GM12875 (cell line): ENCODE results near the gene DDX25.

ENCODE experiments used
- H3K4me3 ChIP-seq: one replicate; pipeline ENCODE4 v1.5.1; 2011; ENCODE audit warnings: low read depth, low read length, control low read depth
- TF ChIP-seq, protein P1 (sequence below): IDR thresholded peaks from 2 replicates; pipeline ENCODE4 v1.5.1; 2011; ENCODE audit warnings: low read depth, mild to moderate bottlenecking, control low read depth, inconsistent platforms, low read length, moderate library complexity, borderline replicate concordance; ENCODE audit not compliant: insufficient read depth

DDX25 gene

DNA sequence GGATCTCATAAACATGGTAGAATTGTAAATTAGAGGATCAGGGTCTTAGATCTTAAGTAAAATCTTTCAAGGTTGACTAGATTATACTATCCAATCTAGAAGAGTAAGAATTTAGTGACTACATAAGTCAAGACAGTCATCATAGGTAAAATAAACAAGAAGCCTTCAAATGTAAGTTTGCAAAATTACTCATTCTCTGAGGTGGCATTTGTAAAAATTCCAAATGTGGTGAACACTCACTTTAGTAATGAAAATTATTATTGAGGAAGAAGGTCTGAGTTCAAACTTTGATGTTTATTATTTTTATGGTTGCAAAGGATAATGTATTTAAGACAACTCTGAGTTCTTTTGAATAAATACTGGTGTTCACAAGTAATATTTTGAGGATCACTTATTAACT, 12.2 kb upstream of the DDX25 start:
- H3K4me3 ChIP-seq: no peak overlapping the region
- TF ChIP-seq, protein P1, sequence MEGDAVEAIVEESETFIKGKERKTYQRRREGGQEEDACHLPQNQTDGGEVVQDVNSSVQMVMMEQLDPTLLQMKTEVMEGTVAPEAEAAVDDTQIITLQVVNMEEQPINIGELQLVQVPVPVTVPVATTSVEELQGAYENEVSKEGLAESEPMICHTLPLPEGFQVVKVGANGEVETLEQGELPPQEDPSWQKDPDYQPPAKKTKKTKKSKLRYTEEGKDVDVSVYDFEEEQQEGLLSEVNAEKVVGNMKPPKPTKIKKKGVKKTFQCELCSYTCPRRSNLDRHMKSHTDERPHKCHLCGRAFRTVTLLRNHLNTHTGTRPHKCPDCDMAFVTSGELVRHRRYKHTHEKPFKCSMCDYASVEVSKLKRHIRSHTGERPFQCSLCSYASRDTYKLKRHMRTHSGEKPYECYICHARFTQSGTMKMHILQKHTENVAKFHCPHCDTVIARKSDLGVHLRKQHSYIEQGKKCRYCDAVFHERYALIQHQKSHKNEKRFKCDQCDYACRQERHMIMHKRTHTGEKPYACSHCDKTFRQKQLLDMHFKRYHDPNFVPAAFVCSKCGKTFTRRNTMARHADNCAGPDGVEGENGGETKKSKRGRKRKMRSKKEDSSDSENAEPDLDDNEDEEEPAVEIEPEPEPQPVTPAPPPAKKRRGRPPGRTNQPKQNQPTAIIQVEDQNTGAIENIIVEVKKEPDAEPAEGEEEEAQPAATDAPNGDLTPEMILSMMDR: no peak

DNA sequence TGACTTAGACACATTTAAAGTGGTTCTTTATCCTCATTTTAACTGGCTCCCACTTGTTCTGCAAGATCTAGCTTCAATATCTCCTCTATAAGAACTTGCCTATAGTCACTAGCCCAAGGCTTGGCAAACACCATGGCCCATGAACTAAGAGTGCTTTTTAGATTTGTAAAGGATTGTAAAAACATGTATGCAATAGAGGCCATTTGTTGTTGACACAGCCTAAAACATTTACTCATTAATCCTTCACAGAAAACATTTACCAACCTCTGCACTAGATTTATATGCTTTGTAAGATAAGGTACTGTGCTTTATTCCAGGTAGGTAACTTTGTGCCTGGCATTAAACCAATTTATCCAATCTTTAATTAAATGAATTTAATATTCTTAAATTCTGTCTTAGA, 11.3 kb upstream of the DDX25 start:
- TF ChIP-seq, protein P1: no peak
- H3K4me3 ChIP-seq: no peak overlapping the region

DNA sequence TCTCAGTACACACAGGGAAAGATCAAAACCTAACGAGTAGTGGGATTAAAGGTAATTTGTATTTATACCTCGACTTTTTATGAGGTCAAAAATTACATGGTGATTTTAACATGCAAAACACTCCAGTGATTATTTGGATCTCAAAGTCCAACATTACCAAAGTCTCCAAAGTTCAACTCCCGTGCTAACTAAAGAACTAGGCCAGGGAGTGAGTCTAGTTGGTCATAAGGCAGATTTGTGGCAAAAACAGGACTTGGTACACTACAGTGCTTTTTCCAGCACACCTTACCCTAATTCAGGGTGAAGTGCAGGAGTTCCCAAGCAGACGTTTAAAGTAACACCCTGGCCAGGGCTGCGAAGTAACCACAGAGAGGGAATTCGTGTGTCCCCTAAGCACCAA, 2.4 kb upstream of the DDX25 start:
- H3K4me3 ChIP-seq: no peak overlapping the region
- TF ChIP-seq, protein P1: no peak

DNA sequence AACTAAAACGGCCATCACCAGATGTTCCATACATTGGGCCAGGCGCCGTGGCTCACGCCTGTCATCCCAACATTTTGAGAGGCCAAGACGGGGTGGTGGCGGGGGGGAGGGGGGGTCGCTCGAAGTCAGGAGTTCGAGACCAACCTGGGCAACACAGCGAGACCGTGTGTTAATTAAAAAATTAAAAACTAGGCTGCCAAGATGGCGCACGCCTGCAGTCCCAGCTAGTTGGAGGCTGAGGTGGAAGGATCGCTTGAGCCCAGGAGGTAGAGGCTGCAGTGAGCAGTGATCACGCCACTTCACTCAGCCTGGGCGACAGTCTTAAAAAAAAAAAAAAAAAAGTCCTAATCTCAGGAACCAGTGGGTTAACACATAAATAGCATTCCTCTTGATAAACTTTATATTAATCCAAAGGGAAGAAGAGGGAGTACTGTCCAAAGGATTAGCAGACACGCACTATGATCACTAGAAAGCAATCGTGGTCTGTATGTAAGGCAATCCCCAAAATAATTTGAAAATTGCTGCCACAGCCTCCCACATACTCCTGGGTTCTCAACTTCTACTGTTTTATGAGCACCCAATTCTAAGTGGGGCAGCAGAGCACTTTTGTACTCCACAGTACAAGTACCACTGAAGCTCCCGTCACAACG, 1.9 kb upstream of the DDX25 start:
- H3K4me3 ChIP-seq: peak overlapping the region; percentile 59
- TF ChIP-seq, protein P1: no peak

DNA sequence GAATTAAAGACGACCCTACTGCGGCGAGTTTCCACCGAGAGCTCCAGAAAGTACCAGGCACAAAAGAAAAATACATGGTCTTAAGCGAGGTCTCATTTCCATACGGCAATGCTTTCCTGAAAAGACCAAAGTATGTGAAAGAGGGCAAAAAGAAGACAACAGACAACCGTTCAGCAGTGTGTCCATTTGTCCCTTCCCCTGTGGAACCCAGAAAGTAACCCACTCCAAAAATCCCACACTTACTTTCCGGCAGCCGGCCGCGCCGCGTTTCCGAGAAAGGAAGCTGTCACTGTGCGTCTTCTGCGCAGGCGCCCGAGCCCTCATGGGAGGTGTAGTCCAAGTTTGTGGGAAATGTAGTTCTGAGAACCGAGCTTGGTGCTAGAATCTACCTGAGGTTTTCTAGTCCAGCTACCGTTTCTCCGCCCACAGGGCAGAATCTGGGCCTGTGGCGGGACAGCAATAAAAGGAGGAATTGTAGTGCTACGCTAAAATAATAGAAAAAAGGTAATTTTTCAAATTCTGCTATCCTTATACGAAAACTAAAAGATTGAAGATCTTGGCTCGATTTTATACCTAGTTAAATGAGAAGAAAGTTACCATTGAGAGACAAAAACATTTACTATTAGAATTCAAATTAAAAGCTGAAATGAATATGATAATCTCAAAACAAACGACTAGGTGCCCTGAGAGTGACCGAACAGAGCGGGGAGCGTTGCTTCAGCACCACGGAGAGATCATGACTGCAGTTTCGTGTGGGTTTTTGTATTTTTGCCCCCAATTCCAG, 1.2 kb upstream of the DDX25 start, which contains the start of gene PUS3:
Gene PUS3, minus strand, starts transcription at position 280 of the 784 bp plus-strand sequence. CDS start 6,922 bp downstream, outside the sequence.
- TF ChIP-seq, protein P1: no peak
- H3K4me3 ChIP-seq: peak within 1 kb of the TSS; percentile 59

DNA sequence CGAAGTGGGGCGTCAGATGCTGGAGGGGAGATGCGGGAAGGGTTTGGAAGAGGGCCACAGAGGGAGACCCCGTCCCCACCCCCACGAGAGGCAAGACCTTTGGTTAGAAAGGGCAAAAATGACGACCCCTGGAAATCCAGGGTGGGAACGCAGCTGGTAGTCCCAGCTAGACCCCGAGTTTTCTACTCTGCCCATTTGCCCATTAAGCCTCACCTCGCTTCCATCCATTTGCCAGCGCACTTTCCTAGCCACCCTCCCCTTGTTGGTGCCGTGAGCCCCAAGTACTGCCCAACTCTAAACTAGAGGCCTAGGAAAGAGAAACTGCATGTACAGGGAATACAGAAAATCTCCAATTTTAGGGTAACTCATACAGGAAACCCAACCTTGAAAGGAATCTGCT, 370 bp downstream of the DDX25 start:
- TF ChIP-seq, protein P1: no peak
- no peak overlapping the region for H3K4me3 ChIP-seq
